ENCODE data around the gene OAS3. TPM values are rescaled to one million over a fixed set of nuclear protein-coding genes. Genes with fewer than 3 reads are reported as not detected.

The OAS3 gene
- total RNA-seq, 8 experiments from 2014 or later: 0.05 to 20.9 (median 2.7) TPM

Other genes with a start within 250 kb of the OAS3 start
- under 1 TPM in 7 of 8 experiments, not detected in 1; 0.15 to 1.00 (median 0.54) TPM for gene RPH3A, start 146.7 kb upstream of the OAS3 start, total RNA-seq
- 100 to 1,000 TPM in 1 of 8 experiments, 10 to 100 TPM in 3, 1 to 10 TPM in 1, under 1 TPM in 3; 0.05 to 252 (median 10.6) TPM for gene OAS1, start 31.5 kb upstream of the OAS3 start, total RNA-seq
- gene OAS2, start 40.0 kb downstream of the OAS3 start, total RNA-seq: 10 to 100 TPM in 2 of 8 experiments, 1 to 10 TPM in 2, under 1 TPM in 3, not detected in 1; 0.14 to 78.4 (median 1.1) TPM
- 10 to 100 TPM in 6 of 8 experiments, 1 to 10 TPM in 1, under 1 TPM in 1; 0.87 to 21.9 (median 16.4) TPM for gene DTX1, start 118.3 kb downstream of the OAS3 start, total RNA-seq
- under 1 TPM in 6 of 8 experiments, not detected in 2; 0.16 to 0.49 (median 0.30) TPM for gene RASAL1, start 197.3 kb downstream of the OAS3 start, total RNA-seq
- gene CFAP73, start 211.2 kb downstream of the OAS3 start, total RNA-seq: 1 to 10 TPM in 1 of 8 experiments, under 1 TPM in 5, not detected in 2; 0.22 to 2.1 (median 0.44) TPM
- gene DDX54, start 247.0 kb downstream of the OAS3 start, total RNA-seq: 10 to 100 TPM; 19.2 to 57.8 (median 36.7) TPM
- 10 to 100 TPM in 7 of 8 experiments, 1 to 10 TPM in 1; 9.5 to 26.5 (median 15.8) TPM for gene RITA1, start 247.2 kb downstream of the OAS3 start, total RNA-seq